Measurements from ENCODE around the gene CASP10.

GRCh38 chr2:201234663-201235135, 51.8 kb downstream of the CASP10 start:
- TF ChIP-seq CTCF (IDR thresholded peaks at IDR 0.05): no peak
- no peak for TF ChIP-seq EZH2 (IDR thresholded peaks at IDR 0.05; ENCODE audit: borderline replicate concordance, insufficient read depth, low read depth, low read length, poor library complexity, severe bottlenecking)
